NCI-H2196 (cell line): Measurements from ENCODE around the gene IARS1.

Experiments used
- DNase-seq: peaks from one replicate; lab custom pipeline; 2025; ENCODE audit not compliant: unreplicated experiment; lab: John Stamatoyannopoulos, UW

The IARS1 gene

DNA sequence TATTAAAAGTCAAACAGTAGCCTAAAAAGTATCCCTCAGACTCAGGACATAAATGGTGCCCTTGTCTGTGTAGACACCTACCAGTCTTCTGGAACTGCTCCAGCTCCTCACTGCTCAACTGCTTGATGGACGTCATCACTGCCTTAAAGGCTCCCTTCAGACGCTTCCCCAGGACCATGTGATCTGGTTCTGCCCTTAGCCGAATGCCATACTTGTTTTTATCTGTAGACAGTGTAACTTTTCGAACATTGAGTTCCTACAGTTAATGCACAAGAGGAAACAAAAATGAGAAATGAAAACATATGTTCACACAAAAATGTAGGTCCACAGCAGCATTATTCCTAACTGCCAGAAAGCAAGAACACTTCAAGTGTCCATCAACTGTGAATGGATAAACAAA is 46.2 kb downstream of the IARS1 start:
- DNase-seq, result no peak

DNA sequence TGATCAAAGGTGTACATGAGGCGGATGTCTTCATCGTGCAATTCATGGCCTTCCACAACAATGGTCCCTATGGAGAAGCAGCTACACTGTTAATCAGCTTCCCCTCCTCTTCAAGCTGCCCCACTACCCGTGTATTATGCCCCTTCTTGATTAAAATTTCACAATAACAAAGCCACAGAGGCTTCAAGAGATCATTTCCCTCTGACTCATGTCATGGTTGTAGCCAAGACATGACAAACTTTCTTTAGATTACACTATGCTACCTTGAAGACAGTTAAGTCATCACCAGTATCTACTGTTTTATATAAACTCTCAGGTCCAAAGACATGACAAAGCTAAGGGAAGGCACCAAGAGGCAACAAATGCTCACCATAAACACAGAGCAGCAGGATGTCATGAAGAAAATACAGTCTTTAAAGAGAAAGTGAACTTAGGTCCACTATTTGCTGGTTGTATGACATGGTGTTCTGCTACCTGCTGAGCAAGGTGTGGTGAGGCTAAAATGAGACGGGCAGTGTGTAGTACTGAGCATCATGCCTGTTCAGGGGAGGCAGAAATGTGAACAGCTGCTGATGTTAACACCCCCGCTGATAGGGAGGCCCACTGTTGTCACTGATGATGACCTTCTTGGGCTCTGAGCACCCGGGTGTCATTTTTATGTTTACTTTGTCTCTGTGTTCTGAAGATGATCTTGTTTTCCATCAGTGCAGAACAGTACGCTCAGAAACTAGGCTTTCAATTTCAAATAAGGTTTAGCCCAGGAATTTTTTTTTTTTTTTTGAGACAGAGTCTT is 48.3 kb downstream of the IARS1 start:
- no peak for DNase-seq
